Tibial nerve (tissue), 3 donors: Measurements from ENCODE around the gene BAHCC1.

Source experiments
- CTCF ChIP-seq, 5 experiments: fragments of 200-600 bp in 3 of 5; fragments of 450-650 bp in 2 of 5; sonication (generic) in 3 of 5; IDR thresholded peaks; one replicate each; pipeline ENCODE4 v1.5.1; 2016 to 2019; ENCODE audit warnings: antibody characterized with exemption in 5 of 5, mild to moderate bottlenecking in 3 of 5, moderate library complexity in 2 of 5
- POLR2A ChIP-seq, 2 donors: fragments of 450-650 bp; IDR thresholded peaks; one replicate each; pipeline ENCODE4 v1.6.1; 2017; ENCODE audit warnings: antibody characterized with exemption in 2 of 2, mild to moderate bottlenecking in 2 of 2, moderate library complexity in 2 of 2

DNA sequence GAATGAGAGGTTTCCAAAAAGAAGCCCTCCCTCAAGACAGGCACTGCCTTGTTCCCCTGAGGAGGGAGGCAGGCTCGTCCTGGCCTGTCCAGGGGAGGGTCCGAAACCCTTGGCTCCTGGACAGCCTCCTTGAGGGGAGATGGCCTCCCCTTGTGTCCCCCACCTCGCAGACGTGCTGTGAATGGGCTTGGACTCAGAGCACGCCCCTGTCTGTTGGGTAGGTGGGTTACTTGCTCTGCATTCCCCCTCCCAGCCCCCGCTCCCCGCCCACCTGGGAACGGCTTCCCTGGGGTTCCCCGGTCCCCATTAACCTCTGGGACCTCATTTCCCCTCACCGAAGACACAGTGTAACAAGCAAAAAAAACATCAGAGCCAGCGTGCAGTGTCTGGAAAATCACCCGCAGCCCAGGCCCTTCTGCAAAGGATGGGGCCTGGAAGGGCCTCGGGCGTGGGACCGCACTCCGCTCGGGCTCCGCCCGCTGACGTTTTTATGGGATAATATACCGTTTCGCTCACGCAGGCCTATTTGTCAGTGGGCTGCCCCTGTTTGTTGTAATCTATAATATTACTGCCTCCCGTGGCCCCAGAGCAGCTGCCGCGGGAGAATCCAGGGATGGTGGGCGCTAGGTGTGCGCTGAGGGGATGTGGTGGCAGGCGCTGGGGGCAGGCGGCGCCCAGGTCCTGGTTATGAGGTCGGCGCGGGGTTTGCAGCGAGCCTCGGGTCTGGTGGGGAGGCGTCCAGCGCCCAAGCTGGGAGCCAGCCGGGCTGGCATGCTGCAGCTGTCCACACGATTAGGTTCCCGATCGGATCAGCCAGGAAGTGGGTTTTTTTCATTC is 11.1 kb downstream of the BAHCC1 start:
- no peak for TF ChIP-seq CTCF (IDR thresholded peaks at IDR 0.05)
- TF ChIP-seq POLR2A (IDR thresholded peaks at IDR 0.05) = no peak
